ENCODE data around the gene RNF186. TPM values are rescaled to one million over a fixed set of nuclear protein-coding genes. Genes with fewer than 3 reads are reported as not detected.
"Not testable (repeated sequence)": the region's sequence is repeated elsewhere in the genome, so short reads cannot be mapped to it uniquely, and the experiment has no call there.

The RNF186 gene
- total RNA-seq, 2 donors from 2014 or later = not detected

DNA sequence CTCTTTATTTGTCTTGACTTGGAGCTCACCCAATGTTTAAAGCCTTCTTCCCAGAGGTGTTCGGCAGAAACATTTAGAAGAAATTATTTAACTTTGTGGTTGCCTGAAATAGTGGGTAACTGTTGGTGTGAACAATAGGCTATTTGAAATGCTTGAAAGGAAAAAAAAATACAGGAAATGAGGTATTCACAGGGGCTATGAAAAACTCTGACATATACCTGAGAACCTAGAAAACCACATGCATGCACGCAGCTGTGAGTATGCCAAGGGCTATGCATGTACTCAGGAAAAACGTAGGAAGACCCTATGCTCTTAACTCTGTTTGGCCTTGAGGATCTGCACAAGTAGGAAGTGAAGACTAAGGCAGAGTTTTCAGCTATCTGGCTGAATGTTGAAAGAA is 16.4 kb upstream of the RNF186 start:
- intact Hi-C loops (cut with DNase I) = no loop called here

DNA sequence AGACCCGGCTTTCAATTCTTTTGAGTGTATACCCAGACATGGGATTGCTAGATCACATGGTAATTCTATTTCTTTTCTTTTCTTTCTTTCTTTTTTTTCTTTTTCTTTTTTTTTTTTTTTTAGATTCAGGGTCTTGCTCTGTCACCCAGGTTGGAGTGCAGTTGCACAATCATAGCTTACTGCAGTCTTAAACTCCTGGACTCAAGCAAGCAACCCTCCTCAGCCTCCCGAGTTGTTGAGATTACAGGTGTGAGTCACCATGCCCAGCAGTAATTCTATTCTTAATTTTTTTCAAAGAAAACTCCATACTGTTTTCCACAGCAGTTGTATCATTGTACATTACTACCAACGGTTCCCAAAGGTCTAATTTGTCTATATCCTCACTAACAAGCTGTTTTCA is 13.5 kb upstream of the RNF186 start:
- DNase-seq (no peak), ATAC-seq (no peak)
- intact Hi-C loops (cut with DNase I) = no loop called here

More for the DNA sequence above, 16.4 kb upstream of the RNF186 start:
- DNase-seq (no peak), ATAC-seq (no peak)

DNA sequence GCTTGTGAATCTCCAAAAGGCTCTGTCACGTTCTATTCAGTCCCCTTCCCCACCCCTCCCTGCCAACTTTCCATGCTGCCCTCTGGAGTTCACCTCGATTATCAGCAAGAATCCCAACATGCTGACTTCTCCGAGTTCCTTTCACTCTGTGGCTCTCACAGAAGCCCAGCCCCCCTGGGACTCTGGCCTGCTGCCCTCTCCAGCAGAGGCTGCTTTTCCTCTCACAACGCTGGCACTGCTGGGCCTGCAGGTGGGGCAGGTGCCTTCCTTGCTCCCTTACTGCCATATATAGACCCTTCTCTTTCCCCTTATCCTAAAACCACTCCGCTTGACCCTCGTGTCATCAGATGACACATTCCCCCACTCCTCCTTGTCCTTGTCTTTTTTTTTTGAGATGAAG is 10.2 kb upstream of the RNF186 start:
- intact Hi-C loops (cut with DNase I) = no loop called here
- ATAC-seq (no peak), DNase-seq (no peak)

DNA sequence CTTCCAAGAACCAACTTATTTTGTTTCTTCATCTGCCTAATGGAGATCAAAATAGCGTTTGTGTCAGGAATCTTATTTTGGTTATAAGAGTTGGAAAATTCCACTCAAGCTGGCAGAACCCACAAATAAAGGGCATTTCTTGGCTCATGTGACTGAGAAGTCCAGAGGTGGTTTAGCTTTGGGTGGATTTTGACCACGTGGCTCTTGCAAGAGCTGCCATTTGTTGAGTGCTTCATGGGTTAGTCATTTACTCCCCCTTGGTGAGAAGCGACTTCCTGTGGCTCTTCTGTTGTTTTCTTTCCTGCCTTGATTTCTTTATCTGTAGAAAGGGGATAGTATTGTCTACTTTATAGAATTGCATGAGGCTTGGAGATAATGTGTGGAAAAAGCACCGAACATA is 9.5 kb upstream of the RNF186 start:
- DNase-seq (no peak), ATAC-seq (no peak)
- intact Hi-C loops (cut with DNase I) = no loop called here

DNA sequence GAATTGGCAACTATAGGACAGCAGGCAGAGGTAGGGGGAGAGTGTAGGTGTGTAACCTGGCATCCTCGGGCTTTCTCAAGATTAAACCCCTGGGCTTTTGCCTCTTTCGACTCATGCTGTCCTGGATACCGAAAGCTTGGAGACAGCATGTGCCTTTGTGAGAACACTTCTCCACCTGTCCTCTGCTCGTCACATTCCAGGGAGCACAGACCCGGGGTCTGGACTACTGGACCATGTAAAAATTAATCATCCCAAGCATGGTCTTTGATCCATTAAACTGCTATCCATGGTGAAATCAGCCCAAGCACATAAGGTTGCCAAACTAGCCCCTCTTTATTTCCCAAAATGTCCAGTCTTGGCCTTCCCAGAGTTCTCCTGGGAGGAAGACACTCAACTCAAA is 9.0 kb upstream of the RNF186 start:
- no peak for ATAC-seq
- DNase-seq = no peak
- intact Hi-C loops (cut with DNase I) = no loop called here

DNA sequence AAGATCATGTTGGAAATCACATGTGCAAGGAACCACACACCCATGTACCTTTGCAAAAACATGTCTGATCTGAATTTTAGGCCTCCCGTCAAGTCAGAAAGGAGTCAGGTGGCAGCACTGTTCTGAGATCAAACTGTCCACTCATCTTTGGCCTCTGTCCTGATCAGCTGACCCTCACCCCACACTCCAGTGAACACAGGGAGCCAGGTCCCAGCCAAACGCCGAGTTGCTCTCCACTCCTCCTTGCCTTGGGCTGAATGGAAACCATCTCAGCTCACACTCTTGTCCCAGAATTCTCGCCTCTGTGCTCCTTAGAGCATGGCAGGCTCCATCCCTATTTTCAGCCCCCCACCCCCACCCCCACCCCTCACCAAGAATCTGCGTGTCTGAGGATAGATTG is 4.6 kb upstream of the RNF186 start:
- ATAC-seq (no peak), DNase-seq (no peak)
- intact Hi-C loops (cut with DNase I) = loop anchor here in 1 of 2 donors (10.0 kb wide), 1 partner anchor 105 kb away; no protein-coding TSS in a partner anchor

DNA sequence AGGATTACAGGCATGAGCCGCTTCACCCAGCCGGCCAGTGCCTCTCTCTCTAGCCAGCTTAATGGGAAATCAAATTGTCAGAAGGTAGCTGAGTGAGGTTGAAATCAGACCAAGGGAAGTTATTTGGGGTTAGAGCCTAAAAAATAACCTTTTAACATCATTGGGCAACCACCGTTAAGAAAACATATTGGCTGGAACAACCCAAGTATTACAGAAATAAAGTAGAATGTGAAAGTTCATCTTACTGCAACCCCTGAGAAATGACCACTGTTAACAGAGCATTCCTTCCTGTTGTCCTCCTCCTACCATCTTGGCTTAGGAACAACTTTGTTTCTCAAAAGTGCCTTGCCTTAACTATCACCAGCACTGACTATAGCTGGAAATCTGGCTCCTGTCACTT is 3.2 kb upstream of the RNF186 start:
- intact Hi-C loops (cut with DNase I) = loop anchor here in 1 of 2 donors (10.0 kb wide), 1 partner anchor 104 kb away; no protein-coding TSS in a partner anchor
- ATAC-seq (peak in 1 of 2 donors; percentile 75), DNase-seq (no peak)

DNA sequence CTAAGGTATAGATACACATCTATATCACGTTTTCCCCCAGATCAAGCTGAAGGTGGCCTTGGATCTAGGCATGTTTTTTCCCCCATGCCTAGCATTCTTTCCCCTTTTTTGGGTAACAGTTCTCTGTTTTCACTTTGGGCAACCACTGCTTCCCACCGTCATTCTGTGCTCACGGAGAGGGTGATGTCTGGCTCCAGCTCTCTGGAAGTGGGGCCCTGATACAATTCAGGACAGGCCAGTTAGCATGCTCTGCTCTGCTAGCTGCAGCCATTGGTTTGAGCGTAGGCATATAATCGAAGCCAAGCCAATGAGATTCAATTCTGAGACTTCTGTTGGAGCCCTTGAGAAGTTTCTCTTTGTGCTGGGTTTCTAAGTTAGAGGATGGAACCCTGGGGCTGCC is 2.1 kb upstream of the RNF186 start:
- intact Hi-C loops (cut with DNase I) = loop anchor here in 1 of 2 donors (10.0 kb wide), 1 partner anchor 102 kb away; no protein-coding TSS in a partner anchor
- no peak for DNase-seq

DNA sequence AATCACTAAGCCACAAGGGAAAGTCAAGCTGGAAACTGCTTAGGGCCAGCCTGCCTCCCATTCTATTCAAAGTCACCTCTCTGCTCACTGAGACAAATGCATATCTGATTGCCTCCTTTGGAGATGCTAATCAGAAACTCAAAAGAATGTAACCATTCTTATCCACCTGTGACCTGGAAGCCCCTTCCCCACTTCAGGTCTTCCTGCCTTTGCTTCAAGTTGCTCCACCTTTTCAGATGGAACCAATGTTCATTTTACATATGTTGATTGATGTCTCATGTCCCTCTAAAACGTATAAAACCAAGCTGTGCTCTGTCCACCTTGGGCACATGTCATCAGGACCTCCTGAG is 1.6 kb upstream of the RNF186 start:
- ATAC-seq, DNase-seq: not testable (repeated sequence)
- intact Hi-C loops (cut with DNase I) = loop anchor here in 1 of 2 donors (10.0 kb wide), 1 partner anchor 102 kb away; no protein-coding TSS in a partner anchor

More for the DNA sequence above, 2.1 kb upstream of the RNF186 start:
- ATAC-seq = no peak

DNA sequence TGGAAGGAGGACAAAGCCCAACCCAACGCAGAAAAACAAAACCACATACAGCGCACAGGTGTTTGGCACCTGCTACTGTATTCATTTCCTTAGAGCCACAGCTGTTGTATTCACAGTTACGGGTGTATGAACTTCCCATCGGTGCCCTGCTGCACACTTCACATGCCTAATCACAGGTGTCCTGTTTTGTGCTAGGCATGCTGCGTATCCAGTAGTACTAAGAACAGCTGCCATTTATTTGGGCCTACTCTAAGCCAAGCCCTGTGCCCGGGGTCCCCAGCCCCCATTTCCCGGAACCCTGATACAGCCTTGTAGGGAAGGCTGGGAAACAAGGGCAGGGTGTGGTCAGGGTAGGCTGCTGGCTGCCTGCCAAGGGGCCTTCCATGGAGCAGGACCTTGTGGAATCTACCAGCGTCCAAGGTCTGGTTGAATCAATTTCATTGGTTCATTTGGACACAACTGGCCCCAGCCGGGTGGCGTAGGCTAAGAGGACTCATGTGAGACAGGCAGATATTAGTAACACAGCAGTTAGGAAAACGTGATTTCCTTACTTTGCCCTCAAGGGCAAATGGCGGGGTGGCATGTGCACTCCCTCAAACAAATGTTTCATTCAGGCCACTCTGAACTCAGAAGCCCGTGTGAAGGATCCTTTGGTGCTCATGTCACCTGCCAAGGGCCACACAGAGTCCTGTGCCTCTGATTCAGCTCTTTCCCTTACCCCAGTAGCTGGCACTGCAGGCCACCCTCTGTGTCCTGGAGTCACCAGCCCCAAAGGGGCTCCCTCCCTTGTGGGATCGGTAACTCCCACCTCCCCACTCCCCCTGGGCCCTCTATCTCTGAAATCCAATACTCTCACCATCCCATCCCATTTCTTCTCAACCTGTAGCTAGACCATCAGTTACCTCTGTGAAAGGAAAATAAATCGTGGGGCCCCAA is 986 bp upstream of the RNF186 start:
- ATAC-seq (no peak), DNase-seq (no peak)
- intact Hi-C loops (cut with DNase I) = loop anchor here in 1 of 2 donors (10.0 kb wide), 1 partner anchor 101 kb away; no protein-coding TSS in a partner anchor

DNA sequence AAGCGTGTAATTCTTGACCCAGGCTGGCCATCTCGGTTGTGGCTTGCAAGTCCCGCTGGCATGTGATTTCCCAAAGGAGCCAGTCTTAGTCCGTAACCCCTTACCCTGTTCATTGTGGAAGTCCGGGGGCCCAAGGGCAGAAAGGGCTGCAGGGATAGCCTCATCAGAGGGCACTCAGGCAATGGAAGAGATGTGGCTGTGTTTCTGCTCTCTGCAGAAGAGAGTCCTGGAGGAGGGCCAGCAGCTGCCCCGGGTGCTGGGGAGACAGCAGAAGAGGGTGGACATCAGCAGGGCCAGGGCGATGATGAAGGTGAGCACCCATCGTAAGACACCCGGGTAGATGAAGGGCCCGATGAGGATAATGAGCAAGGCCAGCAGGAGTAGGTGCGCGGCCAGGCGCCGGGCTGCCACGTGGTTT is 830 bp downstream of the RNF186 start:
- no peak for DNase-seq
- ATAC-seq = no peak
- intact Hi-C loops (cut with DNase I) = loop anchor here in 1 of 2 donors (10.0 kb wide), 1 partner anchor 99 kb away; no protein-coding TSS in a partner anchor

DNA sequence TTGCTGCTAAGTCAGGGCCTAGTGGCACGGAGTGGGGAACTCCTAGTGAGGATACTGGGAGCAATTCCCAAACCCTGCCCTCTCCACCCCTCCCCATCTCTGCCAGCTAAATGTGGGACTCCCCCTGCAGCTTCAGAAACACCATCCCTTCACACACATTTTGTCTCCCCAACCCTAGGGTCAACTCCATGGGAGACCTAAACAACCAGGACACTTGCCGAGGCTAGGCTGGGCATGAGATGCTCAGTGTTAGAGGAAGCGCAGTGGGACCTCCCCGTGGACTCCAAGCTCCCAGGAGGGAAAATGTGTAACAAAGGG is 1.5 kb downstream of the RNF186 start:
- DNase-seq (no peak), ATAC-seq (no peak)
- intact Hi-C loops (cut with DNase I) = loop anchor here in 1 of 2 donors (10.0 kb wide), 1 partner anchor 99 kb away; no protein-coding TSS in a partner anchor

DNA sequence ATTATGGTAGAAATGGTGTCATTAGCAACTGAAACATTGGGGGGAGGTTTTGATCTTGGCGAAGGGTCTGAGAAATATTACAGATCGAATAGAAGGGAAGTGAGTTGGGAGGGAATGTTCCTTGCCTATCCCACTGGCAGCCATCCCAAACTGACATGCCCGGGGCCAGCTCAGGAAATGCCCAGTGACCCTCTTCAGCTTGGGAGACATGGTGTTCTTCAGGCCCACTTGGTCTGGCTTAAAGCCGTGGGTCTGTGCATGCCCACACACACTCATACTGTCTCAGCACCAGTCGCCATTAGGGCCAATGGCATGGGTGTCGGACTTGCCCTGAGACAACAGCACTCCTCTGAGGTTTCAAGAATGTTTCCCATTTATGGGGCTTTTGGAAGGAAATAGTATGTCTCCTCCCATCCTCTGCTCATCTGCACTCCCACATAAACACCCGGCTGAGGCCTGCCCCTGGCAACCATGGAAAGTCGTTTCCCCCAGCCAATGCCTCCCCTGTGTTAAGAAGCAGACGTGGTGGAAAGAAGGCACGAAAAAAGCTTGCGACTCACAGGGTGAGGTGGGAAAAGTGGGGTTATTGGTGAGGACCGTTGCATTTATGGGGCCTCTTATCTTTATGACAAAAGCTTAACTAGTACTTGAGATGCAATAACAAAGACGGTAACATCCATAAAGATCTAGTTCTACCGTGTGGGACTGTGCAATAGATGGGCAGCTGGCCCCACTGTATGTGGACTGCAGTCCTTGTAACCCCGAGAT is 2.0 kb downstream of the RNF186 start:
- ATAC-seq = no peak
- intact Hi-C loops (cut with DNase I) = loop anchor here in 1 of 2 donors (10.0 kb wide), 1 partner anchor 98 kb away; no protein-coding TSS in a partner anchor
- DNase-seq = no peak

DNA sequence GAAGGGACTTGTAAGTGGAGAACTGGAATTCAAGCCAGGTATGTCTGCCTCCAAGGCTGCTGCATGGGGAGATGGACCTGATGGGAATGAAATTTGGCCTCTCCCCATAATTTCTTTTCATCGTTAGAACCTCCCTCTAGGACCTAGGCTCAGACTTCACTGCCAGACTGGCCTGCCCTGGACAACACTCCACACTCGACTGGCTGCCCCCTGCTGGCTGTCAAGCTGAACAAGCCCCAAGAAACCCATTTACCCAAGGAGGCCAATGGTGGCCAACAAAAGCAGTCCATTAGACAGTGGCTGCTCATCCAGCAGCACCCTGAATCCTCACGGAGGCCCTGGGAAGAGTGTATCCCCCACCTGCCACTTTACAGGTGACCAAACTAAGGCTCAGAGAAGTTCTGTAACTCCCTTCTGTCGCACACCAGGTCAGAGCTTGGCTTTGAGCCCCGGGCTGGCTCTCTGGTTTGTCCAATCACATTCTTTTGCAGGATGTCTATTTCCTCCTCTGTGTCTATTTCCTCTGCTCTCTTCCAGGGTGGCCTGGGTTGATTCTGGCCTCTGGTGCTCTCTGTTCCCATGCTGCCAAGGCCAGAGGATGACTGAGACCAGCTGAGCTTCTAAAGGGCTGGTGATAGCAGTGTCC is 3.8 kb downstream of the RNF186 start:
- peak in 1 of 2 donors; percentile 57 for ATAC-seq
- DNase-seq = peak; percentile 38
- intact Hi-C loops (cut with DNase I) = loop anchor here in 1 of 2 donors (10.0 kb wide), 1 partner anchor 97 kb away; no protein-coding TSS in a partner anchor

DNA sequence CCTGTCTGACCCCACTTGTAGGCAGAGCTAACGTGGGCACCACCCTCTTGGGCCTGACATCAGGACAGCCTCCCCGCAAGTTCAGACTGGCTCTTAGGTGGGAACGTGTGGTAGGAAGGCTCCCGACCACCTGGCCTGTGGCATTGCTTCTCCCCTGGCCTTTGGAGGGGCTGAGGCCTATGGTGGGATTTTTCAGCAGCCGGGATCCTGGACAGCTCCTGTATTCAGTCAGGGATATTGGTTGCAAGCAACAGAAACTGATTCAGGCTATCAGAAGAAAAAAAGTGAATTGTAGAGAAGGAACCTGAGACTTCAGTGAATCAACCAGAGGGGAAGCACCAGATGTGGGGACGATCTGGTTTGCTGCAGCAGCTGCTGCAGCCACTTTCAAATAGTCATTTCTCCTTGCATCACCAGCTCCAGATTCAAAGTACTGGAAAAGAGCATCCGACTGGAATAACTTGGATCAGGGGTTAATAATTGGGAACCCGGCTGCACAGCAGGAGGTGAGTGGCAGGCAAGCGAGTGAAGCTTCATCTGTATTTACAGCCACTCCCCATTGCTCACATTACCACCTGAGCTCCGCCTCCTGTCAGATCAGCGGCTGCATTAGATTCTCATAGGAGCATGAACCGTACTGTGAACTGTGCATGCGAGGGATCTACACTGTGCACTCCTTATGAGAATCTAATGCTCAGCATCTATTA is 5.9 kb downstream of the RNF186 start:
- no peak for DNase-seq
- ATAC-seq = no peak
- intact Hi-C loops (cut with DNase I) = no loop called here

DNA sequence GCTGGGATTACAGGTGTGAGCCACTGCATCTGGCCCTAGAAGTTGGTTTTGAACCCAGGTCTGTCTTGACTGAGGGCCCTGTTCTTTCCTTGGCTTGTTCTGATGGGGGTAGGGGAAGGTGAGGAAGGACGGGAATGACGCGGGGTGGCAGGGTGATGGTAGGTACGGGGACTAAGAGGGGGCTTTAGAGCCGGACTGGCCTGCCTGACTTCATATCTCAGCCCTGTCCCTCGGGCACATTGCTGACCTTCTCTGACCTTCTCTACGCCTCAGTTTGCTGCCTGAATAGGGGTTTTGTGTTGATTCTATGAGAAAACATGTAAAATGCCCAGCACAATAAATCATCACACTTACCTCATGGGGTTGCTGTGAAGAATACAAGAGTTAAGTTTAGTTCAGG is 6.7 kb downstream of the RNF186 start:
- DNase-seq (no peak), ATAC-seq (no peak)
- intact Hi-C loops (cut with DNase I) = no loop called here

DNA sequence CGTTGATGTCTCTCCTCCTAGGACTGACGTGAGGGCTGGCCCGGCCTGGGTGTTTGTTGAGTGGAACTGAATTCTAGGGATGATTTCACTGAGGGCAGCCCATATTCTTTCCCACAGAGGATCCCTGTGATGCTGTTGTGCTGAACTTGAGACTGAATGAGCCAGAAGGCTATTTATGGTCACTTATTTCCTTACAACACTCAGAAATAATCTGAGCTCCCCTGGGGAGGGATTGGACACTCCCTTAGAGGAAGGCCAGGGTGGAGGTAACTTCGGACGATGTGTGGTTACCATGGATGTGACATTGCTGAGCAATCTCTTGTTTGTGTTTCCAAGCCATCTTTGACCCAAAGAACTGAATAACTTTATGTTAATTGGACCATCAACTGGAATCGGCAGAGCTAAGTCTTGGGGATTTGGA is 10.2 kb downstream of the RNF186 start:
- no peak for DNase-seq
- ATAC-seq = peak in 1 of 2 donors; percentile 43
- intact Hi-C loops (cut with DNase I) = no loop called here

DNA sequence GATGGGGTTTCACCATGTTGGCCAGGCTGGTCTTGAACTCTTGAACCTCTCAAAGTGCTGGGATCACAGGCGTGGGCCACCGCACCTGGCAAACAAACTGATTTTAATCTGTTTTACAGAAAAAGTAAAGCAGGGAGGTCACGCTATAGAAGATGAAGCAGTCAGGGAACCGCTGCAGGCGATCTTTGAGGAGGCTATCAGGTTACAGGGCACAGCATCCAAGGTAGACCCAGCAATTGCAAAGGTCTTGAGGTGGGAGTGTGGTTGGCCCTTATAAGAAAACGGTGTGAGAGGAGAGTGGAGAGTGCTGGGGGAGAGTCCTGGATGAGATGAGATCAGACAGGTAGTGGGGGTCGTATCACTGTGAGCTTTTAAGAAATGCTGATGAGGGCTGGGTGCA is 12.8 kb downstream of the RNF186 start:
- intact Hi-C loops (cut with DNase I) = no loop called here
- ATAC-seq (no peak), DNase-seq (no peak)
